NB4 (cell line): Measurements from ENCODE around the gene EIF2B4.

Experiments used
- CTCF ChIP-seq: IDR thresholded peaks from one replicate; pipeline ENCODE4 v1.5.1; 2012; ENCODE audit warnings: low read depth, low read length
- MAX ChIP-seq: IDR thresholded peaks from 2 replicates; pipeline ENCODE4 v1.6.1; 2011; ENCODE audit warnings: low read depth, low read length
- MYC ChIP-seq: IDR thresholded peaks from 2 replicates; pipeline ENCODE4 v1.6.1; 2011; ENCODE audit warnings: low read depth, low read length
- POLR2A ChIP-seq: IDR thresholded peaks from 2 replicates; pipeline ENCODE4 v1.6.1; 2011; ENCODE audit warnings: mild to moderate bottlenecking; ENCODE audit not compliant: insufficient read length; ENCODE audit errors: extremely low read depth

GRCh38 chr2:27356056-27356381, 14.1 kb downstream of the EIF2B4 start:
- TF ChIP-seq CTCF (no peak), POLR2A (no peak), MAX (no peak), MYC (no peak)
